NT2/D1 (cell line): ENCODE measurements around the gene TRMT44.

ENCODE experiments used
- DNase-seq: peaks from one replicate; pipeline ENCODE4 v3.0.0-alpha.2; 2011; ENCODE audit warnings: low read depth, low spot score
- H3K27me3 ChIP-seq: 2 replicates; pipeline ENCODE4 v1.6.0; 2011; ENCODE audit warnings: mild to moderate bottlenecking; ENCODE audit not compliant: insufficient read length, insufficient read depth
- H3K36me3 ChIP-seq: 2 replicates; pipeline ENCODE4 v1.6.1; 2011; ENCODE audit warnings: mild to moderate bottlenecking, low read length, mixed read lengths; ENCODE audit not compliant: insufficient read depth, insufficient read length
- H3K4me1 ChIP-seq: 2 replicates; pipeline ENCODE4 v1.5.1; 2011; ENCODE audit not compliant: insufficient read depth, insufficient read length
- H3K4me3 ChIP-seq: 2 replicates; pipeline ENCODE4 v1.5.1; 2011; ENCODE audit warnings: low read depth; ENCODE audit not compliant: insufficient read length
- H3K9ac ChIP-seq: 2 replicates; pipeline ENCODE4 v1.6.0; 2011; ENCODE audit warnings: low read depth; ENCODE audit not compliant: insufficient read length
- H3K9me3 ChIP-seq: 2 replicates; pipeline ENCODE4 v1.5.1; 2011; ENCODE audit warnings: mild to moderate bottlenecking, low read length; ENCODE audit not compliant: insufficient read depth
- SUZ12 ChIP-seq: IDR thresholded peaks from 2 replicates; pipeline ENCODE4 v1.6.1; 2011; ENCODE audit not compliant: insufficient read length, insufficient read depth; ENCODE audit errors: extremely low read depth
- YY1 ChIP-seq: IDR thresholded peaks from 2 replicates; pipeline ENCODE4 v1.6.1; 2011; ENCODE audit not compliant: insufficient read length, insufficient read depth
- ZNF274 ChIP-seq: IDR thresholded peaks from 2 replicates; pipeline ENCODE4 v1.6.1; 2011; ENCODE audit warnings: mild to moderate bottlenecking, low read depth, low read length

The TRMT44 gene

DNA sequence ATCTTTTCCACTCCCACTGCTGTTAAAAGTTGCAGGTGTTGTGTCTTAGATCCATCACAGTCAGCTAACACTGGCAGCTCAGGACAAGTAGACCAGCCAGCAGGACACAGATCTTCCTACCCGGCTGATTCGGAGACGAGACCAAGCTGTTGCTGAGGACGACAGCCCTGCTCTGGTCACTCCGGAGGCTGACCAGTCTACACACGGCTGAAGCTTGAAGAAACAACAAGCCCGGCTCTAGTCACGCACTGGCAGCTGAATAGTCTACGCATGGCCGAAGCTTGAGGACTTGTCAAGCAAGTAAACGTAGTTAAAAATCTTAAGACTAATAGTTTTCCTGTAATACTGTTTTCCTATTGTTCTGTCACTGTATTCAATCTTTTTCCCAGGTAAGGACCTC is 1.8 kb upstream of the TRMT44 start:
- no peak for DNase-seq
- no peaks in the 10 kb centered on the region for H3K27me3 ChIP-seq
- TF ChIP-seq SUZ12 (no peak), ZNF274 (no peak), YY1 (no peak)
- H3K9ac ChIP-seq, result no peak overlapping the region
- H3K4me3 ChIP-seq, result no peak overlapping the region
- H3K9me3 ChIP-seq, result no peaks in the 10 kb centered on the region
- H3K4me1 ChIP-seq, result peaks cover 5% of the 10 kb centered on the region
- peaks cover 17% of the 10 kb centered on the region for H3K36me3 ChIP-seq

DNA sequence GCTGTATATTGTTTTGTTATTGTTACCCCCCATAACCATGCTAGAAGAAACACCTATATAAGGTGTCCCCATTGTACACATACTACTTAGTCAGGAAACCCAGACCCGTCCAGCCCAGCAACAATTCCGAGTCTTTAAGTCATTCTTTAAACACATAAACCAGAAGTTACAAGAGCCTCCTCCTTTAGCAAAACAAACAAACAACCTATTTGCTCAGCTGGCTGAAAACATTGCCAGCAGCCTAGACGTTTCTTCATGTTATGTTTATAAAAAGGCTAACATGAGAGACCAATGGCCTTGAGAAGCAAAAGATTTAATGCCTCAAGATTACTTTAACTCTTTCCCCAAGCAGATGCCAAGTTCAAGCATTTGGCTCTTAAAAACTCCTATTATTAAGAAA is 1.4 kb upstream of the TRMT44 start:
- Histone ChIP-seq H3K27me3 (no peaks in the 10 kb centered on the region), H3K4me1 (peaks cover 5% of the 10 kb centered on the region), H3K9ac (no peak overlapping the region), H3K36me3 (peaks cover 17% of the 10 kb centered on the region), H3K9me3 (no peaks in the 10 kb centered on the region), H3K4me3 (no peak overlapping the region)
- TF ChIP-seq SUZ12, result no peak
- TF ChIP-seq YY1, result no peak
- TF ChIP-seq ZNF274, result no peak
- no peak for DNase-seq

DNA sequence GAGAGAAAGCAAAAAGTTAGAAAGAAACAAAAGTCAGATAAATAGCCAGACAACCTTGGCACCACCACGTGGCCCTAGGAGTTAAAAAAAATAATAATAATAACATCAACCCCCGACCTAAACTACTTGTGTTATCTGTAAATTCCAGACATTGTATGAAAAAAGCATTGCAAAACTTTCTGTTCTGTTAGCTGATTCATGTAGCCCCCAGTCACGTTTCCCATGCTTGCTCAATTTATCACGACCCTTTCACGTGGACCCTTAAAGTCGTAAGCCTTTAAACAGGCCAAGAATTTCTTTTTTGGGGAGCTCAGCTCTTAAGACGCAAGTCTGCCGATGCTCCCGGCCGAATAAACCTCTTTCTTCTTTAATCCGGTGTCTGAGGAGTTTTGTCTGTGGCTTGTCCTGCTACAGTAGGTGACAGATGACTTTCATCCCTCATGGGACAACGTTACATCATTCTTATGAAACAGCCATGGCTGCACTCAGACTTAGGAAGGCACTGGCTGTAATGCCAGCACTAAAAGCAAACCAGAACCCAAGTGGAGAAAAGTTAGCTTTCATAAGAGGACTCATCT is 574 bp upstream of the TRMT44 start:
- no peak for DNase-seq
- Histone ChIP-seq H3K9ac (peak overlapping the region; percentile 93), H3K36me3 (peaks cover 21% of the 10 kb centered on the region), H3K27me3 (no peaks in the 10 kb centered on the region), H3K4me3 (peak overlapping the region; percentile 96), H3K9me3 (no peaks in the 10 kb centered on the region), H3K4me1 (peaks cover 5% of the 10 kb centered on the region)
- TF ChIP-seq SUZ12 (no peak), YY1 (no peak), ZNF274 (no peak)

DNA sequence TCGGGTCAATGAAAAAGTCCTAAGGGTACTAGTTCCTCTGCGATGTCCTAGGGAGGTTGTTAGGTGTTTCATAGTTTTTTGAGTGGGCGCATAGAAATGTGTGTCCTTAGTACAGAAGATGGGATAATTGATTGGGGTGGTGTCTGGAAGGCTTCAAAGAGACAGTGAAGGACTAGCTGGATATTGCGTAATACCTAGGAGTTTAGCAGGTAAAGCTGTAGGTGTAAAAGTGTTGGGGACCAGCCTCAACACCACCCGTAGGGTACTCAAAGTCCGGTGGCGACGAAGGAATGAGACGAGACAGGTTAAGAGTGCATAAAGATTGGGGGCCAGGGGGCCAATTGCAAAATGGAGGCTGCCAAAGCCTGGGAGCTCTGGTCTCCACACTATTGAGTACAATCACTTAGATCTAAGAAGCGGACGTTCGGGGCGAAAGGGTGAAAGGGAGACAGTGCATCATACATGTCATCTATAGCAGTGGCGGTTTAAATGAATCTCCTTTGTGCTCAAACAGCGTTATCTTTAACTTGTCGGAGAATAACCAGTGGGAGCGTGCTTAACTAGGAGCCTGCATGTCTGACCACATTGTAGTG is 1.0 kb downstream of the TRMT44 start:
- peak overlapping the region; percentile 93 for H3K9ac ChIP-seq
- no peak for DNase-seq
- peaks cover 5% of the 10 kb centered on the region for H3K4me1 ChIP-seq
- no peaks in the 10 kb centered on the region for H3K9me3 ChIP-seq
- TF ChIP-seq ZNF274 (no peak), YY1 (no peak), SUZ12 (no peak)
- H3K27me3 ChIP-seq, result no peaks in the 10 kb centered on the region
- H3K4me3 ChIP-seq, result peak overlapping the region; percentile 96
- peaks cover 36% of the 10 kb centered on the region for H3K36me3 ChIP-seq

DNA sequence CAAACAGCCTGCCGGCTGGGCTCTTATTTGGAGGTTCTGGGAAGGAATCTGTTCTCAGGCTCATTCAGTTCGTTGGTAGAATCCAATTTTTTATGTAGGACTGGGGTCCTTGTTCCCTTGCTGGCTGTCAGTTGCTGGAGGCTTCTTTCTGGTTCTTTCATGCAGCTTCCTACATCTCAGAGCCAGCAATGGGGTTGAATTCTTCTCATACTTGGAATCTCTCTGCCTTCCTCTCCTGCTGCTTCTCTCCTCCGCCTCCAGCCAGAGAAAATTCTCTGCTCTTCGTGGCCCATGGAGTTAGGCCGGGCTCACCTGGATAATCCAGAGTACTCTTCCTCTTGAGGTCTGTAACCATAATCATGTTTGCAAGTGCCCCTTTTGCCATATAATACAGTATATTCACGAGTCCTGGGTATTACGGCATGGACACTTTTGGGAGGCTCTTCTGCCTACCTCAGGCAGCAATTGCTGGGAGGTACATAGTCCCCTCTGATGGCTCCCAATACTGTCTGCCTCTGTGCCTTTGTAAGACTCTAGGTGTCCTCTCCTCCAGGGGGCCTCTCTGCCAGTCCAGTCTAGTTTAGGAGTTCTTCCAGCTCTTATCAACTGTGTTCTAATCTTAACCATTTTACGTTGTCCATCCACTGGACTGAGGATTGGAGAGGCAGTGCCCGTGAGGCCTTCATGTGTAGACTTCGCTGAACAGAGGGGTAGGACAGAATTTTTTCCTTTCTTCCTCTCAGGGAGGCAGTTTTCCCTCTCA is 2.2 kb downstream of the TRMT44 start:
- TF ChIP-seq YY1, result no peak
- no peak for TF ChIP-seq ZNF274
- no peak for TF ChIP-seq SUZ12
- Histone ChIP-seq H3K9ac (peak overlapping the region; percentile 57), H3K4me3 (no peak overlapping the region)

DNA sequence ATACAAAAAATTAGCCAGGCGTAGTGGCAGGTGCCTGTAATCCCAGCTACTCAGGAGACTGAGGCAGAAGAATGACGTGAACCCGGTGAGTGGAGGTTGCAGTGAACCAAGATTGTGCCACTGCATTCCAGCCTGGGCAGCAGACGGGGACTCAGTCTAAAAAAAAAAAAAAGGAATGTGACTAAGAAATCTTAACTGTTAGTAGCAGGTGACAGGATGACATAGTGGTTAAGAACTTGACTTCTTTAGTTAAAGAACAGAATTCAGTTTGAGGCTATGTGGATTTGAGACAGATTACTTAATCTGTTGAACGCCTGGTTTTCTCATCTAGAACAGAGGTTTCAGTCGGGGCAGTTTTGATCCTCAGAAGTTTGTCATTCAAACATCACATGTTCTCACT is 3.2 kb downstream of the TRMT44 start:
- peaks cover 8% of the 10 kb centered on the region for H3K4me1 ChIP-seq
- H3K4me3 ChIP-seq, result no peak overlapping the region
- H3K9me3 ChIP-seq, result no peaks in the 10 kb centered on the region
- H3K27me3 ChIP-seq, result no peaks in the 10 kb centered on the region
- no peak overlapping the region for H3K9ac ChIP-seq
- no peak for TF ChIP-seq YY1
- no peak for TF ChIP-seq ZNF274
- TF ChIP-seq SUZ12, result no peak
- DNase-seq, result no peak
- H3K36me3 ChIP-seq, result peaks cover 56% of the 10 kb centered on the region

More for the DNA sequence above, 2.2 kb downstream of the TRMT44 start:
- Histone ChIP-seq H3K9me3 (no peaks in the 10 kb centered on the region), H3K4me1 (peaks cover 5% of the 10 kb centered on the region), H3K36me3 (peaks cover 48% of the 10 kb centered on the region), H3K27me3 (no peaks in the 10 kb centered on the region)
- no peak for DNase-seq

DNA sequence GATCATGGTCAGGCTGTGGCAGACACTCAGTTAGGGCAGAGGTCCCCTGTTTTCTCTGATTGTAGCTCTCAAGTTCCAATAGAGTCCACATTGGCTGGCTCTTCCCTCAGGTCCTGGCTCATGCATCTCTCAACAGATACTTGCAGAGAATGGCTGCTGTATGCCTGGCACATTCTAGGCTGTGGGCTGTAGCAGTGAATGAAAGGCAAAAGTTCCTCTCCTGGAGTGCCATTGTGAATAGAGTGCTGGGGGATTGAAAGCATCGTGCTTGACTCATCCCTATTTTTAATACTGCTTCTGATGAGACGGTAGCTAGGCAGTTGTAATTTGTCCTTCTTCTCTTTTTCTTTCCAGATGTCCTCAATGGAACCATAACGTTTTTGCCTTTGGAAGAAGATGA is 5.5 kb downstream of the TRMT44 start:
- no peak for DNase-seq
- TF ChIP-seq SUZ12 (no peak), ZNF274 (no peak), YY1 (no peak)
- Histone ChIP-seq H3K4me3 (no peak overlapping the region), H3K27me3 (no peaks in the 10 kb centered on the region), H3K4me1 (peaks cover 8% of the 10 kb centered on the region), H3K9me3 (no peaks in the 10 kb centered on the region), H3K36me3 (peaks cover 78% of the 10 kb centered on the region), H3K9ac (no peak overlapping the region)
